ENCODE data around the gene ZNF81.
"Not testable (repeated sequence)": the region's sequence is repeated elsewhere in the genome, so short reads cannot be mapped to it uniquely, and the experiment has no call there.

ZNF81 gene

GRCh38 chrX:47940448-47940847 is 103.7 kb downstream of the ZNF81 start:
- TF ChIP-seq CTCF (IDR thresholded peaks at IDR 0.05; ENCODE audit: borderline replicate concordance, extremely low read depth, low read length, poor library complexity, severe bottlenecking) (no peak), EZH2 (IDR thresholded peaks at IDR 0.05; ENCODE audit: borderline replicate concordance, low read depth, low read length, severe bottlenecking) (no peak)
- Histone ChIP-seq H4K20me1 (ENCODE audit: insufficient read depth, low read length) (no peaks in the 10 kb centered on the region), H3K4me2 (ENCODE audit: insufficient read depth, low read length) (no peak overlapping the region), H2AFZ (ENCODE audit: low read depth, low read length) (no peak overlapping the region), H3K4me1 (ENCODE audit: insufficient read depth, low read length) (peaks cover 19% of the 10 kb centered on the region), H3K36me3 (ENCODE audit: insufficient read depth, low read length) (no peaks in the 10 kb centered on the region), H3K79me2 (ENCODE audit: insufficient read depth, low read length) (no peaks in the 10 kb centered on the region), H3K27me3 (ENCODE audit: insufficient read depth, low read length, poor library complexity) (no peaks in the 10 kb centered on the region), H3K9ac (ENCODE audit: low read depth, low read length) (no peak overlapping the region), H3K4me3 (ENCODE audit: low read depth in 1 of 2, low read length in 2 of 2) (no peak overlapping the region), H3K9me3 (ENCODE audit: insufficient read depth, low read length, severe bottlenecking) (no peaks in the 10 kb centered on the region), H3K27ac (ENCODE audit: low read length) (no peak overlapping the region)
- ATAC-seq (ENCODE audit: insufficient read depth, low read depth) (no peak), DNase-seq (no peak)

GRCh38 chrX:47941423-47941822 is 104.7 kb downstream of the ZNF81 start:
- no peak for ATAC-seq (ENCODE audit: insufficient read depth, low read depth)
- H3K4me2 ChIP-seq (ENCODE audit: insufficient read depth, low read length), result no peak overlapping the region
- H3K27ac ChIP-seq (ENCODE audit: low read length), result no peak overlapping the region
- DNase-seq, result no peak
- H3K9ac ChIP-seq (ENCODE audit: low read depth, low read length), result no peak overlapping the region
- no peak for TF ChIP-seq CTCF (IDR thresholded peaks at IDR 0.05; ENCODE audit: borderline replicate concordance, extremely low read depth, low read length, poor library complexity, severe bottlenecking)
- no peak for TF ChIP-seq EZH2 (IDR thresholded peaks at IDR 0.05; ENCODE audit: borderline replicate concordance, low read depth, low read length, severe bottlenecking)
- no peaks in the 10 kb centered on the region for H4K20me1 ChIP-seq (ENCODE audit: insufficient read depth, low read length)
- no peak overlapping the region for H3K4me3 ChIP-seq (ENCODE audit: low read depth in 1 of 2, low read length in 2 of 2)
- no peaks in the 10 kb centered on the region for H3K36me3 ChIP-seq (ENCODE audit: insufficient read depth, low read length)
- peaks cover 9% of the 10 kb centered on the region for H3K4me1 ChIP-seq (ENCODE audit: insufficient read depth, low read length)
- no peaks in the 10 kb centered on the region for H3K27me3 ChIP-seq (ENCODE audit: insufficient read depth, low read length, poor library complexity)
- H3K79me2 ChIP-seq (ENCODE audit: insufficient read depth, low read length), result no peaks in the 10 kb centered on the region
- no peak overlapping the region for H2AFZ ChIP-seq (ENCODE audit: low read depth, low read length)
- no peaks in the 10 kb centered on the region for H3K9me3 ChIP-seq (ENCODE audit: insufficient read depth, low read length, severe bottlenecking)

- H3K36me3 ChIP-seq (ENCODE audit: insufficient read depth, low read length); H2AFZ ChIP-seq (ENCODE audit: low read depth, low read length); H3K9me3 ChIP-seq (ENCODE audit: insufficient read depth, low read length, severe bottlenecking); H3K4me1 ChIP-seq (ENCODE audit: insufficient read depth, low read length); DNase-seq; H3K27ac ChIP-seq (ENCODE audit: low read length); H3K79me2 ChIP-seq (ENCODE audit: insufficient read depth, low read length); H3K9ac ChIP-seq (ENCODE audit: low read depth, low read length); H3K27me3 ChIP-seq (ENCODE audit: insufficient read depth, low read length, poor library complexity); H3K4me2 ChIP-seq (ENCODE audit: insufficient read depth, low read length); ATAC-seq (ENCODE audit: insufficient read depth, low read depth); H4K20me1 ChIP-seq (ENCODE audit: insufficient read depth, low read length); H3K4me3 ChIP-seq (ENCODE audit: low read depth in 1 of 2, low read length in 2 of 2): not testable (repeated sequence)
These were observed 118.6 kb downstream of the ZNF81 start for GRCh38 chrX:47955295-47955694.

- H3K4me2 ChIP-seq (ENCODE audit: insufficient read depth, low read length), result no peak overlapping the region
- no peaks in the 10 kb centered on the region for H3K36me3 ChIP-seq (ENCODE audit: insufficient read depth, low read length)
- no peaks in the 10 kb centered on the region for H3K27me3 ChIP-seq (ENCODE audit: insufficient read depth, low read length, poor library complexity)
- H3K9me3 ChIP-seq (ENCODE audit: insufficient read depth, low read length, severe bottlenecking), result no peaks in the 10 kb centered on the region
- no peaks in the 10 kb centered on the region for H4K20me1 ChIP-seq (ENCODE audit: insufficient read depth, low read length)
- TF ChIP-seq CTCF (IDR thresholded peaks at IDR 0.05; ENCODE audit: borderline replicate concordance, extremely low read depth, low read length, poor library complexity, severe bottlenecking), result no peak
- TF ChIP-seq EZH2 (IDR thresholded peaks at IDR 0.05; ENCODE audit: borderline replicate concordance, low read depth, low read length, severe bottlenecking), result no peak
- H3K9ac ChIP-seq (ENCODE audit: low read depth, low read length), result no peak overlapping the region
- no peaks in the 10 kb centered on the region for H3K4me1 ChIP-seq (ENCODE audit: insufficient read depth, low read length)
- no peak overlapping the region for H3K27ac ChIP-seq (ENCODE audit: low read length)
- ATAC-seq (ENCODE audit: insufficient read depth, low read depth) (no peak), DNase-seq (no peak)
- no peak overlapping the region for H3K4me3 ChIP-seq (ENCODE audit: low read depth in 1 of 2, low read length in 2 of 2)
- H3K79me2 ChIP-seq (ENCODE audit: insufficient read depth, low read length), result no peaks in the 10 kb centered on the region
- no peak overlapping the region for H2AFZ ChIP-seq (ENCODE audit: low read depth, low read length)
These were observed 119.3 kb downstream of the ZNF81 start for GRCh38 chrX:47956016-47956415.

GRCh38 chrX:47958206-47958605 is 121.5 kb downstream of the ZNF81 start:
- not testable (repeated sequence) for H3K36me3 ChIP-seq (ENCODE audit: insufficient read depth, low read length); H3K9me3 ChIP-seq (ENCODE audit: insufficient read depth, low read length, severe bottlenecking); H3K27me3 ChIP-seq (ENCODE audit: insufficient read depth, low read length, poor library complexity); H3K79me2 ChIP-seq (ENCODE audit: insufficient read depth, low read length); H2AFZ ChIP-seq (ENCODE audit: low read depth, low read length); H3K4me3 ChIP-seq (ENCODE audit: low read depth in 1 of 2, low read length in 2 of 2); ATAC-seq (ENCODE audit: insufficient read depth, low read depth); H3K4me1 ChIP-seq (ENCODE audit: insufficient read depth, low read length); H3K4me2 ChIP-seq (ENCODE audit: insufficient read depth, low read length); DNase-seq; H4K20me1 ChIP-seq (ENCODE audit: insufficient read depth, low read length); H3K27ac ChIP-seq (ENCODE audit: low read length); H3K9ac ChIP-seq (ENCODE audit: low read depth, low read length)

All from DND-41 (cell line).